Measurements from ENCODE around the gene GOLGA6L26.
"Not testable (repeated sequence)": the region's sequence is repeated elsewhere in the genome, so short reads cannot be mapped to it uniquely, and the experiment has no call there.

GRCh38 chr15:23371868-23372267 is 37.9 kb upstream of the GOLGA6L26 start:
- TF ChIP-seq CTCF, POLR2A (IDR thresholded peaks at IDR 0.05): not testable (repeated sequence)

All from testis (tissue), 2 donors.